OCI-LY3 (cell line): ENCODE data around the gene CCNJL.
"Not testable (repeated sequence)": the region's sequence is repeated elsewhere in the genome, so short reads cannot be mapped to it uniquely, and the experiment has no call there.

ENCODE experiments used
- H2AFZ ChIP-seq: fragments of 200-600, 300-600 bp; shearing (Covaris generic); 2 replicates; pipeline ENCODE4 v1.6.0; 2014; ENCODE audit warnings: antibody characterized with exemption, low read depth, low read length
- H3K27ac ChIP-seq: fragments of 200-600, 300-600 bp; sonication (generic); 2 replicates; pipeline ENCODE4 v1.5.1; 2014; ENCODE audit warnings: mild to moderate bottlenecking, low read length, moderate library complexity, mixed read lengths
- H3K27me3 ChIP-seq: fragments of 200-600, 300-600 bp; sonication (generic); 2 replicates; pipeline ENCODE4 v1.6.1; 2014; ENCODE audit warnings: low read depth, low read length, mixed read lengths
- H3K36me3 ChIP-seq: fragments of 200-600, 300-600 bp; sonication (generic); replicated peaks from 2 replicates; pipeline ENCODE3; 2014; ENCODE audit warnings: low read depth, low read length, mixed read lengths
- H3K4me1 ChIP-seq: fragments of 300-600, 200-600 bp; sonication (generic); 2 replicates; pipeline ENCODE4 v1.6.1; 2014; ENCODE audit warnings: low read length, mixed read lengths
- H3K4me2 ChIP-seq: fragments of 200-600, 300-600 bp; sonication (generic); 2 replicates; pipeline ENCODE4 v1.6.1; 2014; ENCODE audit warnings: low read length, mixed read lengths
- H3K4me3 ChIP-seq: fragments of 300-600, 200-600 bp; sonication (generic); 2 replicates; pipeline ENCODE4 v1.5.1; 2014; ENCODE audit warnings: antibody characterized with exemption, mild to moderate bottlenecking, low read length, moderate library complexity
- H3K79me2 ChIP-seq: fragments of 300-600, 200-600 bp; shearing (Covaris generic); 2 replicates; pipeline ENCODE4 v1.6.1; 2014; ENCODE audit warnings: mild to moderate bottlenecking, low read length, mixed read lengths
- H3K9ac ChIP-seq: fragments of 300-600, 200-600 bp; shearing (Covaris generic); 2 replicates; pipeline ENCODE4 v1.6.0; 2014; ENCODE audit warnings: mild to moderate bottlenecking, low read length, moderate library complexity
- H3K9me3 ChIP-seq: fragments of 200-600, 300-600 bp; shearing (Covaris generic); 2 replicates; pipeline ENCODE4 v1.6.1; 2014; ENCODE audit warnings: low read length, mixed read lengths; ENCODE audit not compliant: insufficient read depth
- H4K20me1 ChIP-seq: fragments of 200-600, 300-600 bp; sonication (generic); 2 replicates; pipeline ENCODE4 v1.6.1; 2016; ENCODE audit warnings: low read length, mixed read lengths; ENCODE audit not compliant: insufficient read depth
- CTCF ChIP-seq: fragments of 200-600, 300-600 bp; sonication (generic); IDR thresholded peaks from 2 replicates; pipeline ENCODE4 v1.5.1; 2014; ENCODE audit warnings: antibody characterized with exemption, low read length, low read depth
- EZH2phosphoT487 ChIP-seq: fragments of 200-600 bp; shearing (Covaris generic); IDR thresholded peaks from 2 replicates; pipeline ENCODE4 v1.6.1; 2018; ENCODE audit warnings: antibody characterized with exemption, mixed run types, low read depth

CCNJL gene

GRCh38 chr5:160341309-160341870 is 29.0 kb upstream of the CCNJL start:
- no peak overlapping the region for H3K27ac ChIP-seq
- H3K4me3 ChIP-seq, result no peak overlapping the region
- no peaks in the 10 kb centered on the region for H3K79me2 ChIP-seq
- H3K9ac ChIP-seq, result no peak overlapping the region
- H3K4me2 ChIP-seq, result no peak overlapping the region
- no peaks in the 10 kb centered on the region for H4K20me1 ChIP-seq
- TF ChIP-seq CTCF (no peak), EZH2phosphoT487 (no peak)
- H3K36me3 ChIP-seq, result no peaks in the 10 kb centered on the region
- H3K9me3 ChIP-seq, result no peaks in the 10 kb centered on the region
- H3K4me1 ChIP-seq, result peaks cover 4% of the 10 kb centered on the region; the same call in 1 of the 2 replicates
- no peaks in the 10 kb centered on the region for H3K27me3 ChIP-seq
- H2AFZ ChIP-seq, result no peak overlapping the region

GRCh38 chr5:160340513-160340912 is 28.1 kb upstream of the CCNJL start:
- H3K4me2 ChIP-seq, H3K9ac ChIP-seq, H3K4me1 ChIP-seq, H3K36me3 ChIP-seq, H3K4me3 ChIP-seq, H3K9me3 ChIP-seq, H2AFZ ChIP-seq, H4K20me1 ChIP-seq, H3K27me3 ChIP-seq, H3K27ac ChIP-seq, H3K79me2 ChIP-seq: not testable (repeated sequence)

GRCh38 chr5:160339406-160340130 is 27.2 kb upstream of the CCNJL start:
- Histone ChIP-seq H3K79me2 (no peaks in the 10 kb centered on the region), H4K20me1 (no peaks in the 10 kb centered on the region), H3K36me3 (no peaks in the 10 kb centered on the region), H3K27me3 (no peaks in the 10 kb centered on the region), H3K9me3 (no peaks in the 10 kb centered on the region), H3K4me2 (no peak overlapping the region), H2AFZ (no peak overlapping the region), H3K4me1 (no peaks in the 10 kb centered on the region), H3K4me3 (no peak overlapping the region), H3K27ac (no peak overlapping the region), H3K9ac (no peak overlapping the region)
- TF ChIP-seq CTCF (no peak), EZH2phosphoT487 (no peak)

GRCh38 chr5:160334716-160335115 is 22.4 kb upstream of the CCNJL start:
- not testable (repeated sequence) for H3K9ac ChIP-seq, H3K36me3 ChIP-seq, H2AFZ ChIP-seq, H3K27me3 ChIP-seq, H3K4me1 ChIP-seq, H3K4me2 ChIP-seq, H3K27ac ChIP-seq, H3K4me3 ChIP-seq, H3K79me2 ChIP-seq, H3K9me3 ChIP-seq, H4K20me1 ChIP-seq

GRCh38 chr5:160333721-160334120 is 21.4 kb upstream of the CCNJL start:
- Histone ChIP-seq H3K27me3 (no peaks in the 10 kb centered on the region), H3K36me3 (no peaks in the 10 kb centered on the region), H3K4me2 (no peak overlapping the region), H3K9me3 (no peaks in the 10 kb centered on the region), H2AFZ (no peak overlapping the region), H3K4me3 (no peak overlapping the region), H3K9ac (no peak overlapping the region), H3K4me1 (no peaks in the 10 kb centered on the region), H3K27ac (no peak overlapping the region), H4K20me1 (no peaks in the 10 kb centered on the region), H3K79me2 (no peaks in the 10 kb centered on the region)
- TF ChIP-seq CTCF (no peak), EZH2phosphoT487 (no peak)
